Caco-2 (cell line): Measurements from ENCODE around the gene MOK. TPM values are rescaled to one million over a fixed set of nuclear protein-coding genes. Genes with fewer than 3 reads are reported as not detected.

ENCODE experiments used
- BruUV-seq: library from RNA; stranded (reverse); fragments of 400-500 nt; replicated peaks from 2 replicates; lab custom pipeline; 2021; lab: Mats Ljungman, UMichigan
- CTCF ChIA-PET: fragments of 300-600 bp; sonication (Branson Sonifier 250); formaldehyde crosslinking; loops from one replicate; lab custom pipeline; 2022; ENCODE audit warnings: antibody characterized with exemption; lab: Charles Lee
- POLR2A ChIA-PET: fragments of 300-600 bp; sonication (Branson Sonifier 250); formaldehyde crosslinking; loops from one replicate; lab custom pipeline; 2022; ENCODE audit warnings: antibody characterized with exemption; lab: Charles Lee
- DNase-seq, 2 experiments: peaks; one replicate each; pipeline versions ENCODE4 v3.0.0 to v3.0.0-alpha.2; 2020 to 2022
- H3K27me3 ChIP-seq: replicated peaks from 2 replicates; pipeline ENCODE4 v1.6.0; 2011; ENCODE audit warnings: low read length; ENCODE audit not compliant: control insufficient read depth, insufficient read depth
- H3K36me3 ChIP-seq: 2 replicates; pipeline ENCODE4 v1.5.1; 2011; ENCODE audit warnings: low read length; ENCODE audit not compliant: control insufficient read depth, insufficient read depth
- H3K4me1 ChIP-seq: fragments of 250-450 bp; sonication (Bioruptor Pico); 2 replicates; pipeline ENCODE4 v1.5.1; 2020; ENCODE audit warnings: mild to moderate bottlenecking
- H3K4me3 ChIP-seq: 2 replicates; pipeline ENCODE4 v1.5.1; 2011; ENCODE audit warnings: low read depth, mild to moderate bottlenecking, control low read depth, low read length
- H3K9me3 ChIP-seq: fragments of 250-450 bp; sonication (Bioruptor Pico); 2 replicates; pipeline ENCODE4 v1.5.1; 2020; ENCODE audit warnings: mild to moderate bottlenecking, moderate library complexity
- H3K27ac Mint-ChIP-seq: one replicate; pipeline ENCODE4 v1.8.0; 2022; ENCODE audit warnings: mixed read lengths; ENCODE audit not compliant: unreplicated experiment
- H3K27me3 Mint-ChIP-seq: one replicate; pipeline ENCODE4 v1.8.0; 2022; ENCODE audit warnings: mixed read lengths; ENCODE audit not compliant: insufficient read depth, unreplicated experiment
- H3K36me3 Mint-ChIP-seq: one replicate; pipeline ENCODE4 v1.8.0; 2022; ENCODE audit warnings: mild to moderate bottlenecking, mixed read lengths; ENCODE audit not compliant: insufficient read depth, unreplicated experiment
- H3K4me1 Mint-ChIP-seq: one replicate; pipeline ENCODE4 v1.8.0; 2022; ENCODE audit warnings: low read depth, mixed read lengths; ENCODE audit not compliant: unreplicated experiment
- H3K4me3 Mint-ChIP-seq: one replicate; pipeline ENCODE4 v1.8.0; 2022; ENCODE audit warnings: mild to moderate bottlenecking, moderate library complexity, mixed read lengths; ENCODE audit not compliant: unreplicated experiment
- H3K9me3 Mint-ChIP-seq: one replicate; pipeline ENCODE4 v1.8.0; 2022; ENCODE audit warnings: mixed read lengths; ENCODE audit not compliant: unreplicated experiment
- intact Hi-C: fragments of 100-400 bp; cut with micrococcal nuclease; formaldehyde crosslinking; loops from one replicate; pipeline ENCODE4 v1.10.0; 2022; ENCODE audit not compliant: unreplicated experiment
- total RNA-seq: library from RNA; stranded (reverse); gene quantifications from 2 replicates; pipeline ENCODE4 v1.2.3, GENCODE V29; 2022
- TF ChIP-seq, protein P1 (sequence below), 2 experiments: fragments of 200-600 bp in 1 of 2; IDR thresholded peaks; 1 replicate in 1 of 2; 2 replicates in 1 of 2; pipeline versions ENCODE4 v1.5.1 to v1.8.0; 2011 to 2022; ENCODE audit warnings: antibody characterized with exemption in 1 of 2, control low read depth in 1 of 2, inconsistent platforms in 1 of 2, low read depth in 1 of 2, low read length in 1 of 2, mild to moderate bottlenecking in 1 of 2, moderate library complexity in 1 of 2; ENCODE audit not compliant: insufficient read depth in 1 of 2, severe bottlenecking in 1 of 2, unreplicated experiment in 1 of 2

MOK gene
- total RNA-seq, 1 experiment from 2014 or later = 1.4 TPM

DNA sequence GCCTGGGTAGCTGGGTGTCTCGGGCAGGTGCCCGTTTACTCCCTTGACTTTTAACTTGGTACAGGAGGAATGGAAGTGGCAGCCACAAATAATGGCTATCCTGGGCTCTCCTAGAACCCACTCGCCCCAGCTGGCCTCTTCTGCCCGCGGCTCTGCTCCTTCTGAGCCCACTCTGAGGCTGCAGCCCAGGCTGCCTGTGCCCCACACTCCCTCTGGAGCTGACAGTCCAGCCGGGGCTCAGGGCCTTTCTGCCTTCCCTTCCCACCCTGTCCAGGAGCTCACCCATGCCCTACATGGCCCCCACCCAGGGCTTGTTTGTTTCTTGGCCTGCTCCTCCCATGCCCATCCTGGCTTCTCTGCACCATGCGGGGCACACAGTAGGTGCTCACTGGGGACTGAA, 30.2 kb upstream of the MOK start:
- Mint-ChIP-seq H3K9me3 (no peaks in the 10 kb centered on the region), H3K27me3 (no peaks in the 10 kb centered on the region), H3K4me3 (no peak overlapping the region), H3K27ac (no peak overlapping the region), H3K36me3 (no peaks in the 10 kb centered on the region), H3K4me1 (no peaks in the 10 kb centered on the region)
- no peaks in the 10 kb centered on the region for H3K4me1 ChIP-seq
- no peaks in the 10 kb centered on the region for H3K36me3 ChIP-seq
- ChIA-PET POLR2A (no interaction called here), CTCF (no interaction called here)
- DNase-seq = no peak
- no peak overlapping the region for H3K4me3 ChIP-seq
- no peaks in the 10 kb centered on the region for H3K27me3 ChIP-seq
- H3K9me3 ChIP-seq = no peaks in the 10 kb centered on the region
- no TSS peak for BruUV-seq
- intact Hi-C loops = no loop called here
- TF ChIP-seq, protein P1, sequence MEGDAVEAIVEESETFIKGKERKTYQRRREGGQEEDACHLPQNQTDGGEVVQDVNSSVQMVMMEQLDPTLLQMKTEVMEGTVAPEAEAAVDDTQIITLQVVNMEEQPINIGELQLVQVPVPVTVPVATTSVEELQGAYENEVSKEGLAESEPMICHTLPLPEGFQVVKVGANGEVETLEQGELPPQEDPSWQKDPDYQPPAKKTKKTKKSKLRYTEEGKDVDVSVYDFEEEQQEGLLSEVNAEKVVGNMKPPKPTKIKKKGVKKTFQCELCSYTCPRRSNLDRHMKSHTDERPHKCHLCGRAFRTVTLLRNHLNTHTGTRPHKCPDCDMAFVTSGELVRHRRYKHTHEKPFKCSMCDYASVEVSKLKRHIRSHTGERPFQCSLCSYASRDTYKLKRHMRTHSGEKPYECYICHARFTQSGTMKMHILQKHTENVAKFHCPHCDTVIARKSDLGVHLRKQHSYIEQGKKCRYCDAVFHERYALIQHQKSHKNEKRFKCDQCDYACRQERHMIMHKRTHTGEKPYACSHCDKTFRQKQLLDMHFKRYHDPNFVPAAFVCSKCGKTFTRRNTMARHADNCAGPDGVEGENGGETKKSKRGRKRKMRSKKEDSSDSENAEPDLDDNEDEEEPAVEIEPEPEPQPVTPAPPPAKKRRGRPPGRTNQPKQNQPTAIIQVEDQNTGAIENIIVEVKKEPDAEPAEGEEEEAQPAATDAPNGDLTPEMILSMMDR (IDR thresholded peaks at IDR 0.05; ENCODE audit: insufficient read depth in 1 of 2, low read depth in 1 of 2, low read length in 1 of 2, severe bottlenecking in 1 of 2, unreplicated experiment in 1 of 2) = no peak

DNA sequence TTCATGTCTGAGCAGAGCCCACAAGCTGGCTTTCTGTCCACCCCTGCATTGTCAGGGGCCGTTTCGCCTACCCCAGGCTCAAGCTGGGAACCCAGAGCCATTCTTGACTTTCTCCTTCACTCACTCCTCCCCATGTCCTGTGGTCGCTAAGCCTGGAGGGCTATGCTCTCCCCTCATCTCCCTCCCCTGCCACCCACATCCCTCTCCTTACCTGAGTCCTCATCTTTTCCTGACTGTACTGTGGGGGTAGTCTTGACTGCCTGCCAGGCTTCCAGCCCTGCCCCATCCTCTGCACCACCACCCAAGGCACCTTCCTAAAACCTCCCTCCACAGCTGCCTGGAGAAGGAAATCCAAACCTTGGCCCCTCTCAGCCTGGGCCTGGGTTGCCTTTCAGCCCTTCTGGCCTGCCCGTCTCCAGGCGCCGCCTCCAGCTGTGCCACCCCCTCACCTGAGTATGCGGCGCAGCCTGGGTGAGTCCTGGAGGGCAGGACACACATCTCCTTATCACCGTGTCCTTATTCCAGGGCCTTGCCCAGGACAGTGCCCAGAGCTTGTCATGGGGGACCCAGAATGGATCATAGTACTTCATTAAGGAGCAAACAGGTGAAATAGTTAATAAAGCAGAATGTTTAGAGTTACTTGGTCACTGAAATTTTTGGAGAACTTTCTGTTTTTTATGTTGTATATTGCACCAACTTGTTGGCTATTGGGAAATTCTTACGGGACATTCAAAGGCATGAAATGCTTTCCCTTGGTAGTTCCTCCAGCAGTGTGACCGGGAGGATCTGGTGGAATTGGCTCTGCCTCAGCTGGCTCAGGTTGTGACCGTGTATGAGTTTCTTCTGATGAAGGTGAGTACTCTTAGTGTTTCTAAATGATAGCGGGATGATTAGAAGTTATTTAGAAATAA, 29.1 kb upstream of the MOK start:
- H3K27me3 ChIP-seq = no peaks in the 10 kb centered on the region
- Mint-ChIP-seq H3K27ac (no peak overlapping the region), H3K9me3 (no peaks in the 10 kb centered on the region), H3K4me3 (no peak overlapping the region), H3K4me1 (no peaks in the 10 kb centered on the region), H3K27me3 (no peaks in the 10 kb centered on the region), H3K36me3 (no peaks in the 10 kb centered on the region)
- no TSS peak for BruUV-seq
- TF ChIP-seq, protein P1 (IDR thresholded peaks at IDR 0.05; ENCODE audit: insufficient read depth in 1 of 2, low read depth in 1 of 2, low read length in 1 of 2, severe bottlenecking in 1 of 2, unreplicated experiment in 1 of 2) = no peak
- DNase-seq = no peak
- intact Hi-C loops = no loop called here
- no peaks in the 10 kb centered on the region for H3K4me1 ChIP-seq
- ChIA-PET POLR2A (no interaction called here), CTCF (no interaction called here)
- no peaks in the 10 kb centered on the region for H3K9me3 ChIP-seq
- H3K36me3 ChIP-seq = no peaks in the 10 kb centered on the region
- no peak overlapping the region for H3K4me3 ChIP-seq

DNA sequence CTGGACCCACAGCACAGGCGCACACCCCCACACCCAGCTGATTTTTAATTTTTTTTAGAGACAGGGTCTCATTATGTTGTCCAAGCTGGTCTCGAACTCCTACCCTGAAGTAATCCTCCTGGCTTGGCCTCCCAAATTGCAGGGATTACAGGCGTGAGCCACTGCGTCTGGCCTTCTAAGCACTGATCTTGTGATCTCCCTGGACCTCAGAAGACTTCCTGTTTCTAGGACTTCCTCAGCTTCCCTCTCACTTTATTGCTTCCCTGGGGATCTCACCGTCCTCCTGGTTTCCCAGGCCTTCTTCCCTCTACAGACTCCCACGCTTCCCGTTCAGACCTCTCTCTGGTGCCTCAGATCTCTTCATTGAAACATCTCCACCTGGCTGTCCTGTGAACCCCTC, 28.4 kb upstream of the MOK start:
- TF ChIP-seq, protein P1 (IDR thresholded peaks at IDR 0.05; ENCODE audit: insufficient read depth in 1 of 2, low read depth in 1 of 2, low read length in 1 of 2, severe bottlenecking in 1 of 2, unreplicated experiment in 1 of 2) = no peak
- Histone ChIP-seq H3K4me3 (no peak overlapping the region), H3K27me3 (no peaks in the 10 kb centered on the region), H3K9me3 (no peaks in the 10 kb centered on the region), H3K4me1 (no peaks in the 10 kb centered on the region), H3K36me3 (no peaks in the 10 kb centered on the region)
- Mint-ChIP-seq H3K9me3 (no peaks in the 10 kb centered on the region), H3K36me3 (no peaks in the 10 kb centered on the region), H3K27ac (no peak overlapping the region), H3K27me3 (no peaks in the 10 kb centered on the region), H3K4me3 (no peak overlapping the region), H3K4me1 (no peaks in the 10 kb centered on the region)
- DNase-seq = no peak
- intact Hi-C loops = no loop called here
- ChIA-PET POLR2A (no interaction called here), CTCF (no interaction called here)
- no TSS peak for BruUV-seq
